Endometrial microvascular endothelial cells (primary cell): ENCODE measurements around the gene C2orf49. TPM values are rescaled to one million over a fixed set of nuclear protein-coding genes. Genes with fewer than 3 reads are reported as not detected.

Experiments
- in situ Hi-C: cut with HindIII; loops from 2 replicates; pipeline ENCODE4 v1.10.0; 2017; ENCODE audit warnings: low sequenced_read_pairs, low pct_unique_long_range_greater_than_20kb; ENCODE audit errors: inconsistent ontology term
- total RNA-seq: library from RNA; depleted of rRNA; stranded (reverse); fragments of >200 nt; gene quantifications from one replicate; pipeline ENCODE4 v1.2.3, GENCODE V29; 2015; ENCODE audit errors: inconsistent ontology term

Gene C2orf49
- total RNA-seq, 1 donor from 2014 or later, result 24.2 TPM

DNA sequence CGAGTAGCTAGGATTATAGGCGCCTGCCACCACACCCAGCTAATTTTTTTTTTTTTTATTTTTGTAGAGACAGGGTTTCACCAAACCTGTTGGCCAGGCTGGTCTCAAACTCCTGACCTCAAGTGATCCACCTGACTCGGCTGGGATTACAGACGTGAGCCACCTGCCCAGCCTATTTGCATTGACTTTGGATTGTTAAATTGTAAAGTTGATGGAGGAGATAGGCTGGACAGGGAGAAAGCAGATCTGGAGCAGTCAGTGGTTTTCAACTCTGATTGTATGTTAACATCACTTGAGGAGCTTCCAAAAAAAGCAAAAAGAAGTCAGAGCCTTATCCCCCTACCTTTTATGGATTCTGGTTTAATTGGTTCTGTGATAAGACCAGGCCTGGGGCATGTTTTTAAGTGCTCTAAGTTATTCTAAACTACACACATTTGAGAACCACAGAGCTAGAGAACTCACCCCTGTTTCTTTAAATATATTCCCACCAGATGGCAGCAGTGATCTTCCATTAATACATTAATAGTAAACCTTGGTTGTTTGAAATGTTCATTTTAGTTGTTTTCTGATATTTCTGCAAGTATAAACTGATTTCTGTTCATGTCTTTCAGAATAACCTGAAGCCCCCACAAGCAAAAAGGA, 7.5 kb downstream of the C2orf49 start:
- in situ Hi-C loops, result no loop called here

DNA sequence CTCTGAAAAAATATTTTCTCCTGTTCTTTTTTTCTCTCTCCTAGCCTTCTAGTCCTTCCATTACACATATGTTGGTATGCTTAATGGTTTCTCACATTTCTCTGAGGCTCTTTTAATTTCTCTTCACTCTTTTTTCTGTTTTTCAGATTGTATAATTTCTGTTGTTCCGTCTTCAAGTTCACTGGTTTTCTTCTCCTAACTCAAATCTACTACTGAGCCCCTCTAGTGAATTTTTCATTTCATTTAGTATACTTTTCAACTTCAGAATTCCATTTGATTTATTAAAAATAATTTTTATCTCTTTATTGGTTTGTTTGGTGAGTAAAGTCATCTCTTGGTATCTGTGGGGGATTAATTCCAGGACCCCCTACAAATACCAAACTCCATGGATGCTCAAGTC, 19.8 kb downstream of the C2orf49 start:
- in situ Hi-C loops, result loop anchor here (25.0 kb wide), 1 partner anchor 155 kb away; no protein-coding TSS in a partner anchor

DNA sequence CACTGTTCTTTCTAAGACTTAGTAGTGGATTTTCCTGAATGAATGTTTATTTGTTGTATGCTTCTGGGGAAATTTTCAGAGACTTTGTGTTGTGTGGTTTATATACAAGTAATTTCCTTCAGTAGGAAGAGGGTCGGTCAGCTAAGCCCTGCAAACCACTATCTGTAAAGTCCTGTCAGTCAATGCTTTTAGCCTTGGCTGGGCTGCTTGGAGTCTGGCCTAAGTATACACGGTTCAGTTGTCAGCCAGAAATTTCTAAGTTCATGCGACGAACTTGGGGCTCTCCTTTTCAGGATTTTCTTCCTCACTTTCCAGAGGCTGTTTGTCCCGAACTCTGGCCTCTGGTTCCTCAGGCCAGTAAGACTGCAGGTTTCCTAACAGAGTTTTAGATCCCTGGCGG, 21.3 kb downstream of the C2orf49 start:
- in situ Hi-C loops, result loop anchor here (25.0 kb wide), 1 partner anchor 154 kb away; no protein-coding TSS in a partner anchor

GRCh38 chr2:105361102-105361889, 24.0 kb downstream of the C2orf49 start:
- in situ Hi-C loops, result loop anchor here (25.0 kb wide), 1 partner anchor 151 kb away; no protein-coding TSS in a partner anchor

- in situ Hi-C loops, result loop anchor here (25.0 kb wide), 1 partner anchor 149 kb away; no protein-coding TSS in a partner anchor
These were observed 25.7 kb downstream of the C2orf49 start for GRCh38 chr2:105362862-105363591.

GRCh38 chr2:105364436-105365139, 27.2 kb downstream of the C2orf49 start:
- in situ Hi-C loops, result loop anchor here (25.0 kb wide), 1 partner anchor 148 kb away; no protein-coding TSS in a partner anchor

GRCh38 chr2:105365206-105365605, 27.9 kb downstream of the C2orf49 start:
- in situ Hi-C loops, result loop anchor here (25.0 kb wide), 1 partner anchor 147 kb away; no protein-coding TSS in a partner anchor

- in situ Hi-C loops, result loop anchor here (25.0 kb wide), 1 partner anchor 143 kb away; no protein-coding TSS in a partner anchor
These were observed 31.5 kb downstream of the C2orf49 start for GRCh38 chr2:105368759-105369408.

- in situ Hi-C loops, result loop anchor here (25.0 kb wide), 1 partner anchor 142 kb away; no protein-coding TSS in a partner anchor
These were observed 32.7 kb downstream of the C2orf49 start for GRCh38 chr2:105369777-105370690.

GRCh38 chr2:105371156-105371555, 33.8 kb downstream of the C2orf49 start:
- in situ Hi-C loops, result loop anchor here (25.0 kb wide), 1 partner anchor 141 kb away; no protein-coding TSS in a partner anchor

- in situ Hi-C loops, result loop anchor here (25.0 kb wide), 1 partner anchor 140 kb away; no protein-coding TSS in a partner anchor
These were observed 34.5 kb downstream of the C2orf49 start for GRCh38 chr2:105371810-105372209.

GRCh38 chr2:105373344-105373781, 36.0 kb downstream of the C2orf49 start:
- in situ Hi-C loops, result loop anchor here (25.0 kb wide), 1 partner anchor 139 kb away; no protein-coding TSS in a partner anchor

DNA sequence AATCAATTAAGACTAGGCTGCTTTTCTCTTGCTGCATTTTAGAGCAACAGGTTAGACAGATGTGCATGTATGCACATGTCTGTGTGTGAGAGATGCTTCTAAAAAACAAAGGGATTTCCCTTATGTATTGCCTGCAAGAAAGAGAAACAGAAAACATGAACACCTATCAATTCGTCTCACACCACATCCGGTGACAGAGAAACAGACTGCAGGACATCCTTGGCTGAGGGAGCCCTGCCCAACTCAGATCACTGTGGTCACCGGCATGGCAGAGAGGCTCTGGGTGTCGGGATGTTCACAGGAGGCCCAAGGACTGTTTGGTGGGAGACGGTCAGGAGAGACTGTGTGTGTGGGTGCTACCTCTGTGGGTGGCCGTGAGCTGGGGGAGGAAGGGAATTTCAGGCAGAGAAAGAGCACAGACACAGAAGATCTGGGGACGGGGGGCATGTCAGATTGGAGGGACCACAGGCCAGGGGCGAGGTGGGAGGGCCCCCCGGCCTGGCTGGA, 36.6 kb downstream of the C2orf49 start:
- in situ Hi-C loops, result loop anchor here (25.0 kb wide), 1 partner anchor 138 kb away; no protein-coding TSS in a partner anchor

DNA sequence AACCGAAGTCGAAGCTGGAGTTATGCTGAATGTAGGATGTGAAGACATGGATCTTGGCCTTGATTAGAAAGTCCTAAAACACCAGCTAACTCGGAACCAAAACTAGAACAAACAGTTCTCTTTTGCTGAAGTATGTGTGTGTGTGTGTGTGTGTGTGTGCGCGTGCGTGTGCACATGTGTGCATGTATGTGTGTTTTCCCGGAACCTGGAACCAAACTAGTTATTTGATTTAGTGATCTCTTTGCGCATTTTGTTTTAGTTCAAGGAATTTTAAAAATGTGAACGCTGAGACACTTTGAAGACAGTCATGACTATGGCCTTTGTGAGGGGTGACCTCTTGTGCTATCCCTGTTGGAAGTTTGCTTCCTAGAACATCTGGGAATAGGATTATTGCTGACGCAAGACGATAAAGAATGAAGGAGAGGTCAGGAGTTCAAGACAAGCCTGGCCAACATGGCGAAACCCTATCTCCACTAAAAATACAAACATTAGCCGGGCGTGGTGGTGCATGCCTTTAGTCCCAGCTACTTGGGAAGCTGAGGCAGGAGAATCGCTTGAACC, 37.7 kb downstream of the C2orf49 start:
- in situ Hi-C loops, result no loop called here

- in situ Hi-C loops, result no loop called here
These were observed 38.7 kb downstream of the C2orf49 start for GRCh38 chr2:105376010-105376409.

DNA sequence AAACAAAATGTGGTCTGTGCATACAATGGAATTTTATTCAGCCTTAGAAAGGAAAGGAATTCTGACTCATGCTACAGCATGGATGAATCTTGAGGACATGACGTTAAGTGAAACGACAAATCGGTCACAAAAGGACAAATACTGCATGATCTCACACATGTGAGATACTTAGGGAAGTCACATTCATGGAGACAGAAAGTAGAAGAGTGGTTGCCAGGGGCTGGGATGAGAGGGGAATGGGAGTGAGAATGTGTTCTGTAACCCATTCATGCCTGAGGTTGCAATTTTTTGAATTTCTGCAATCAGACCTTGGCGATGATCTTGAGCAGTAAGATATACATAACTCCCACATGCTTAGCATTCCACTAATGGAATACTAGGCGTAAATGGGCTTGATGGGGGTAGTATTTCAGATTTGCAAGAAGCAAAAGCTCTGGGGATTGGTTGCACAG, 39.5 kb downstream of the C2orf49 start:
- in situ Hi-C loops, result no loop called here
